ENCODE data around the gene PPFIA4.

The PPFIA4 gene

DNA sequence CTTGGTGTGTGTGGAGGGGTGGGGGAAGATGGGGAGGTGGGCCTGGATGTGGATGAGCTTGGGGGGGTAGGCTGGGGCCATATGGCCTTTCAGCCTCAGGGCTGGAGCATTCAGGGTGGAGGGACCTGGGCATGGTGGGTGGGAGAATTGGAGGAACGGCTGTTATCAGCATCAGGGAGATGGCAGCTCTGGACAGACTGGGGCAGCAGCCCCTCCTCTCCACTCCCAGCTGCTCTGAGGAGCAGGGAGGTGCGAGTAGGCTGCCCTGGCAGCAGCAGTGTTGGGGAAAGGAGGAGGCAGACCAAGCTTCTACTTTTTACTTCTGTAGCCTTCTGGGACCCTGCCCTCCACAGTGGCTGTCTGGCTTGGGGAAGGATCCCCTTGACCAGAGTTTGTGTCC lies 10.2 kb downstream of the PPFIA4 start:
- TF ChIP-seq, protein P1, sequence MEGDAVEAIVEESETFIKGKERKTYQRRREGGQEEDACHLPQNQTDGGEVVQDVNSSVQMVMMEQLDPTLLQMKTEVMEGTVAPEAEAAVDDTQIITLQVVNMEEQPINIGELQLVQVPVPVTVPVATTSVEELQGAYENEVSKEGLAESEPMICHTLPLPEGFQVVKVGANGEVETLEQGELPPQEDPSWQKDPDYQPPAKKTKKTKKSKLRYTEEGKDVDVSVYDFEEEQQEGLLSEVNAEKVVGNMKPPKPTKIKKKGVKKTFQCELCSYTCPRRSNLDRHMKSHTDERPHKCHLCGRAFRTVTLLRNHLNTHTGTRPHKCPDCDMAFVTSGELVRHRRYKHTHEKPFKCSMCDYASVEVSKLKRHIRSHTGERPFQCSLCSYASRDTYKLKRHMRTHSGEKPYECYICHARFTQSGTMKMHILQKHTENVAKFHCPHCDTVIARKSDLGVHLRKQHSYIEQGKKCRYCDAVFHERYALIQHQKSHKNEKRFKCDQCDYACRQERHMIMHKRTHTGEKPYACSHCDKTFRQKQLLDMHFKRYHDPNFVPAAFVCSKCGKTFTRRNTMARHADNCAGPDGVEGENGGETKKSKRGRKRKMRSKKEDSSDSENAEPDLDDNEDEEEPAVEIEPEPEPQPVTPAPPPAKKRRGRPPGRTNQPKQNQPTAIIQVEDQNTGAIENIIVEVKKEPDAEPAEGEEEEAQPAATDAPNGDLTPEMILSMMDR (IDR thresholded peaks at IDR 0.05; ENCODE audit: low read depth, low read length): no peak
- no peak for DNase-seq (ENCODE audit: low read depth in 2 of 2)

GRCh38 chr1:203037509-203038190 lies 11.4 kb downstream of the PPFIA4 start:
- TF ChIP-seq, protein P1 (IDR thresholded peaks at IDR 0.05; ENCODE audit: low read depth, low read length): no peak
- no peak overlapping the region for H3K4me3 ChIP-seq (replicated peaks in 1 of 2; ENCODE audit: low read depth in 2 of 2, low read length in 2 of 2)
- DNase-seq (ENCODE audit: low read depth in 2 of 2): no peak

More for the DNA sequence above, 10.2 kb downstream of the PPFIA4 start:
- H3K4me3 ChIP-seq (replicated peaks in 1 of 2; ENCODE audit: low read depth in 2 of 2, low read length in 2 of 2): no peak overlapping the region

DNA sequence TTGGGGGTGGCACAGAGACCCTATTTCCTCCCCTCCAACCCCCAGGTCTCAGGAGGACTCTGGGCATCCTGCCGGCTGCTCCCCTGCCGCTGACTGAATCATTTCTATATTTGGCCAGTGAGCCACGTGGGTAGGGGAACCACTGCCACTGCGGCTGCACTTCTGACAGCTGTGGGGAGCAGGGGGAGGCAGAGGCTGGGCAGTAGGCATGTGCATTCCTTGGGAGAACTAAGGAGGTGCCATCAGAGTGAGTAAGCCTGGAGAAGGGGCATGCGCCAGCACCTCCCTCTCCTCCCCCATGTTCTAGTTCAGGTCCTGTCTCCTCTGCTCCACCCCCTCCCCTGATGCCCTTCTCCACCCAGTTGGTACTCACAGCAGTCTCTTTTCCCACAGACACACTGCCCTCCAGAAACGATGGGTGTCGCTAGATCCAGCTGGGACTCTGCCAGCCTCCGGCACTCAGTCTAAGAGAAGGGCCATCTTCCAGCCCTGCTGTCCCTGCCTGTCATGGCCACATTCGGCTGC lies 12.0 kb downstream of the PPFIA4 start:
- H3K4me3 ChIP-seq (replicated peaks in 1 of 2; ENCODE audit: low read depth in 2 of 2, low read length in 2 of 2): no peak overlapping the region
- TF ChIP-seq, protein P1 (IDR thresholded peaks at IDR 0.05; ENCODE audit: low read depth, low read length): no peak
- peak; percentile 61 to 82 for DNase-seq (ENCODE audit: low read depth in 2 of 2)

DNA sequence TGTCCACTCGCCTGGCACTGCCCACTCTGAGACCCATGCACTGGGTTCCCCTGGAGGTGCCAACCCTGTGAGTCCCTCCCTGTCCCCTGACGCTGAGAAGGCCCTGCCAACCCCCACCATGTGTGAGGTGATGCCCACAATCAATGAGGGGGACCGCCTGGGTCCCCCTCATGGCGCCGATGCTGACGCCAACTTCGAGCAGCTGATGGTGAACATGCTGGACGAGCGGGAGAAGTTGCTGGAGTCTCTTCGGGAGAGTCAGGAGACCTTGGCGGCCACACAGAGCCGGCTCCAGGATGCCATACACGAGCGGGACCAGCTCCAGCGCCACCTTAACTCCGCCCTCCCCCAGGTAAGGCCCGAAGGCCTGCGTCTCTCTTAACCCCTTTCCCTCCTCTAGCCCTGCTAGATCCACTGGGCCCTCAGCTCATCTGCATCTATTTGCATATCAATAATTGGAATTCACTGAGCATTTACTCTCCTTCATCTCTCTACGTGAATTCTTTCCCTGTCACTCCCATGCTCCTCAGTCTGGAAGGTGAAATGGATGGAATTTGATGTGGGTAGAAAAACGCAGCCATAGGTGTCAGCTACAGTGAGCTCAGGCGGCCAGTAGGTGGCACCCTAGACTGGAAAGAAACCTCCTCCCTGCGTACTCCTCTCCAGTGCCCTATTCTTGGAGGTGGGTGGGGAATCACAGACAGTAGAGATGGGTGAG lies 12.8 kb downstream of the PPFIA4 start:
- TF ChIP-seq, protein P1 (IDR thresholded peaks at IDR 0.05; ENCODE audit: low read depth, low read length): peak; percentile 88
- no peak overlapping the region for H3K4me3 ChIP-seq (replicated peaks in 1 of 2; ENCODE audit: low read depth in 2 of 2, low read length in 2 of 2)
- DNase-seq (ENCODE audit: low read depth in 2 of 2): peak; percentile 72 to 77

DNA sequence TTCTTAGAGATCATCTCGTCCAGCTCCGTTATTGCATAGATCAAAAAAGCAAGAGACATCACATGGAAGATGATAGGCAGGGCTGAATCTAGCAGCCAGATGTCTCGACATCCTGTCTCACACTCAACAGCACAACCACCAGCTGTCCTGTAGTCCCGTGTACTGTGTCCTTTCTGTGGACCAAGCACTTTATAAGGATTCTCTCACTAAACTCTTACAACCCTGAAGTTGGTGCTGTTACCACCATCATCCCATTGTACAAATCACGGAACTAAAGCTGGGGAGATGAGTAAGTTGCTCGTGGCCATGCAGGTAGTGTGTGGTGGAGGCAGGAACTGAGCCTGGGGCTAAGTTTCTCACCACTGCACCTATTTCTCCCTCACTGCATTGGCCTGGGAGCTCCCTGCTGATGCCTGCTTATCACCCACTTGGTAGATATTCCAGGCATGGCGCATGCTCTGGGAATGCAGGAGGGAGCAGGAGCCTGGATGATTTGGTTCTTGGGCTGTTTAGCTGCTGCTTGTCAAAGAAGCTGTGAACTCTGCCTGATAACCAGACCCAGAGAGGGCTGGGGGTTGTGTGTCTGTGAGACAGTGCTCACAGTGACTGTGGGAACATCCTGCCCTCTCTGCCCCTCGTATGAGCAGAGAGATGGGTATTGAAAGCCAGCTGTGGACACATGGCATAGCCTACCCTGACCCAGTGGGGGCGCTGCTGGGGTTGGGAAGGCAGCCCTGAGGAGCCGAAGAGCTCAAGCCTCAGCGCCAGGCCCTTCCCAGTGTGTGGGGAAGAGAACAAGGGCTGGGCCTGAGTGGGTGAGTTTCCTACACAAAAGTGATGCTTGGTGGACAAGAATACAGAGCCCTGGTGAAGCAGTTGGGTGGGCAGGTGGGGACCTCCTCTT lies 13.6 kb downstream of the PPFIA4 start:
- DNase-seq (ENCODE audit: low read depth in 2 of 2): no peak
- H3K4me3 ChIP-seq (replicated peaks in 1 of 2; ENCODE audit: low read depth in 2 of 2, low read length in 2 of 2): no peak overlapping the region
- TF ChIP-seq, protein P1 (IDR thresholded peaks at IDR 0.05; ENCODE audit: low read depth, low read length): peak; percentile 41

DNA sequence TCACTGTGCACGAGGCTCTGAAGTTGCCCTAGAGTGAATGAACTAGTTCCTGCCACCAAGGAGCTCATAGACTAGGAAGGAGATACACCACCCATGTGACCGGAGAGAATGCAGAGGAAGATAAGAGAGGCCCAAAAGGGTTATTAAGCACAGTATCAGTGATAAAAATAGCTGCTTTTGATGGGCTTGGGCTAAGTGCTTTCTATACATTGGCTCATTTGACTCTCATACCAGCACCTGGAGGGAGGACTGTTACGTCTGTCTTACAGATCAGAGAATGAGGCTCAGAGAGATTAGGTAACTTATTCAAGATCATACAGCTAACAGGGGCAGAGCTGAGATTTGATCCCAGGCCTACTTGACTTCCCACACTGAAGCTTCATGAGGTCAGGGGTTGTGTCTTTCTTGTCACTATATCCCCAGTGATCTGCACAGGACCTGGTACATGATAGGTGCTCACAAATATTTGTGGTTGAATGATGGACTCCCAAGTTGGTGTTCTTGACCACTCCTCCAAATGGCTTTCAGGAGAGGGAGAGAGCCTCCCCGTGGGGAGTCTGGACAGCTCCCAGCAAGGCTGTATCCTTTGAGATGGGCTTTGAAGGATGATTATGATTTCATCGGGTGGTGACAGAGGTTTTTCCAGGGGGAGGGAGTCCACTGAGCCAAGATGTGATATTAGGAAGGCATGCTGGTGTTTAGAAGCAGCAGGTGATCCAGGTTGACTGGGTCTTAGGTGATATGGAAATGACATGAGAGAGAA lies 14.4 kb downstream of the PPFIA4 start:
- H3K4me3 ChIP-seq (replicated peaks in 1 of 2; ENCODE audit: low read depth in 2 of 2, low read length in 2 of 2): no peak overlapping the region
- no peak for DNase-seq (ENCODE audit: low read depth in 2 of 2)
- TF ChIP-seq, protein P1 (IDR thresholded peaks at IDR 0.05; ENCODE audit: low read depth, low read length): no peak

Measured in cardiac fibroblast (primary cell).